D721Med (cell line): ENCODE data around the gene EBI3.
"Not testable (repeated sequence)": the region's sequence is repeated elsewhere in the genome, so short reads cannot be mapped to it uniquely, and the experiment has no call there.

ENCODE experiments used
- DNase-seq: peaks from one replicate; pipeline ENCODE4 v3.0.0; 2011; ENCODE audit warnings: low spot score; ENCODE audit not compliant: insufficient read length
- FAIRE-seq: peaks from 2 replicates; lab custom pipeline; 2011; peaks lifted over from hg19 to GRCh38; lab: Jason Lieb, UNC
- TF ChIP-seq, protein P1 (sequence below): IDR thresholded peaks from 2 replicates; pipeline ENCODE4 v1.5.1; 2012; ENCODE audit warnings: mild to moderate bottlenecking, control low read depth; ENCODE audit not compliant: insufficient read depth; ENCODE audit errors: missing control alignments

The EBI3 gene

DNA sequence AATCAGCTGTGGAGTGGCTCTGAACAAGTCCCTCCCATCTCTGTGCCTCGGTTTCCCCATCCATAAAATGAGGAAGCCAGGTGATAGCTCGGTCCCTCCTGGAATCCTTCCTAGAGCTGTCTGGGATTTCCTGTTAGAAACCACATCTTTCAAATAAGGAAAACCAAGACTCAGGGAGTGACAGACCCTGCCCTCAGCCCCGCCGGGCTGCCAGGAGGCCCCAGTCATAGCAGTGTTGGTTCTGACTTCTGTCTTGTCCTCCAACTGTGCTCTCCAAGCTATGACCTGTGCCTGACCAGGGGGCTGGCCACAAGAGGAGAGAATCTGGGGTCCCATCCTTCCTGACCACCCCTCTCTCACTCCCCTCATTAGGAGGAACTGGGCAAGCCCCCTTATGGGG, 48.7 kb downstream of the EBI3 start:
- FAIRE-seq: no peak
- DNase-seq: no peak
- TF ChIP-seq, protein P1, sequence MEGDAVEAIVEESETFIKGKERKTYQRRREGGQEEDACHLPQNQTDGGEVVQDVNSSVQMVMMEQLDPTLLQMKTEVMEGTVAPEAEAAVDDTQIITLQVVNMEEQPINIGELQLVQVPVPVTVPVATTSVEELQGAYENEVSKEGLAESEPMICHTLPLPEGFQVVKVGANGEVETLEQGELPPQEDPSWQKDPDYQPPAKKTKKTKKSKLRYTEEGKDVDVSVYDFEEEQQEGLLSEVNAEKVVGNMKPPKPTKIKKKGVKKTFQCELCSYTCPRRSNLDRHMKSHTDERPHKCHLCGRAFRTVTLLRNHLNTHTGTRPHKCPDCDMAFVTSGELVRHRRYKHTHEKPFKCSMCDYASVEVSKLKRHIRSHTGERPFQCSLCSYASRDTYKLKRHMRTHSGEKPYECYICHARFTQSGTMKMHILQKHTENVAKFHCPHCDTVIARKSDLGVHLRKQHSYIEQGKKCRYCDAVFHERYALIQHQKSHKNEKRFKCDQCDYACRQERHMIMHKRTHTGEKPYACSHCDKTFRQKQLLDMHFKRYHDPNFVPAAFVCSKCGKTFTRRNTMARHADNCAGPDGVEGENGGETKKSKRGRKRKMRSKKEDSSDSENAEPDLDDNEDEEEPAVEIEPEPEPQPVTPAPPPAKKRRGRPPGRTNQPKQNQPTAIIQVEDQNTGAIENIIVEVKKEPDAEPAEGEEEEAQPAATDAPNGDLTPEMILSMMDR: no peak

DNA sequence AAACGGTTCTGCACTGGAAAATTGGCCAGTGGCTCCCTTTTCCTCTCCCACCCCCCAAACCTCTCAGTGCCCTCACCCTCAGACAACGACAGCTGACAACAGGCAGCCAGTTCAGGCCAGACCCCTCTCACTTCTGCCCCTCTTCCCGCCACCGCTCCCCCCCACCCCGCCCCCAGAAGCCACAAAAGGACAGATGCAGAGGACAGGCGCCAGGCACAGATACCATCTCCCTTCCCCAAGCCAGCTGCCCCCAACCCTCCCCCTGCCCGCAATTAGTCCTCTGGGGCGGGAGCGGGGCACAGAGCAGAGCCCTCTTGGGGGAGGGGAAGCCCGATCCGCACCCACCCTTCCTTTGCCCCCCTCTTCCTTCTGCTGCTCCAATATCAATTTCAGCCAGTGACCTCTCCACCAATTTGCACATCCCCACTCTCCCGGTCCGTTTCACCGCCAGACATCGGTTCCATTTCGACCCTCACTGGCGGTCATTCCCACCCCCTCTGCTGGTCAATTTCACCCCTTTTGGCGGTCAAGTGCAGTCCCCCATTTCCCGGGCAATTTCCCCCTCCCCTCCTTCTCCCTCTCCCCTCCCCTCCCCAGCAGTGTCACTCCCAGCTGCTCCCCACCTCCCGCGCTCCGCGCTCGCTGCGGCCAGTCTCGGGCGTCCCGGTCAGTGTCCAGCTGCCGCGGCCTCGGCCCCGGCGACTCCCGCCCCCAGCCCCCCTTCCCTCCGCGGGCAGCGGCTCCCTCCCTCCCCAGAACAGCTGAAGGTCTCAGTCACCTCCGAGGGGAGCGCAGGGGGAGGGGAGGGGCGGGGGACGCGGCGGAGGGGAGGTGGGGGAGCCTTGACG, 49.3 kb downstream of the EBI3 start, which contains the start of gene SHD:
SHD (plus strand) TSS at position 848 of the 848 bp plus-strand sequence. CDS start 798 bp downstream, outside the sequence.
- no peak for FAIRE-seq
- DNase-seq: no peak
- TF ChIP-seq, protein P1: no peak

- FAIRE-seq: no peak
- DNase-seq: no peak
- TF ChIP-seq, protein P1: no peak
Measured at GRCh38 chr19:4279267-4279529, 49.9 kb downstream of the EBI3 start.

GRCh38 chr19:4279530-4280422, 50.5 kb downstream of the EBI3 start:
- TF ChIP-seq, protein P1: no peak
- FAIRE-seq (no peak), DNase-seq (no peak)

DNA sequence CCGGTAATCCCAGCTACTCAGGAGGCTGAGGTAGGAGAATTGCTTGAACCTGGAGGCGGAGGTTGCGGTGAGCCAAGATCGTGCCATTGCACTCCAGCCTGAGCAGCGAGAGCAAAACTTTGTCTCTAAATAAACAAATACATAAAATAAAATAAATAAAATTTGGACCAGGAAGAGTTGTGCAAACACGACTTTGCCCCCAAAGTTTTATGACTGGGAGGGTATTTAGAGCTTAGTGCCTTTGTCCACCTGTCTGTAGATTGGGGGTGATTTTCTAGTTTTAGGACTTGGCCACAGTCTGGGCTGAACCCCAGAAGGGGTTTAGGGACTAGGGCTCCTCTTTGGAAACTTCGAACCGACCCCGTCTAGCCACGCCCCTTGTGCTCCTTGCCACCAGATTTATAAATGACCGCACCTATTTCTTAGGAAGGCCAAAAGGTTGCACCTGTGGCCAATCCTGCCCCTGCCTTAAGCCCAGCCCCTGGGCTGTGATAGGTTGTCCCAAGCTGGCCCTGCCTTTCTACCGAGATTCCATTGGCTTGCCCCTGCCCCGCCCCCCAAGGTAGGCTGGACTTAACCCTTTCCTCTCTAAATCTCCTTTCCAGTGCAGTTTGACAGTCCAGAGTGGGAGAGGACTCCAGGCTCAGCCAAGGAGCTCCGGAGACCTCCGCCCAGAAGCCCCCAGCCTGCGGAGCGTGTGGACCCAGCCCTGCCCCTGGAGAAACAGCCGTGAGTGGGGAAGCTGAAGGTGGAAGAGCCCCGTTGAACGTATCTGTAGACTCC, 55.0 kb downstream of the EBI3 start:
- DNase-seq: no peak
- FAIRE-seq: no peak
- TF ChIP-seq, protein P1: no peak

DNA sequence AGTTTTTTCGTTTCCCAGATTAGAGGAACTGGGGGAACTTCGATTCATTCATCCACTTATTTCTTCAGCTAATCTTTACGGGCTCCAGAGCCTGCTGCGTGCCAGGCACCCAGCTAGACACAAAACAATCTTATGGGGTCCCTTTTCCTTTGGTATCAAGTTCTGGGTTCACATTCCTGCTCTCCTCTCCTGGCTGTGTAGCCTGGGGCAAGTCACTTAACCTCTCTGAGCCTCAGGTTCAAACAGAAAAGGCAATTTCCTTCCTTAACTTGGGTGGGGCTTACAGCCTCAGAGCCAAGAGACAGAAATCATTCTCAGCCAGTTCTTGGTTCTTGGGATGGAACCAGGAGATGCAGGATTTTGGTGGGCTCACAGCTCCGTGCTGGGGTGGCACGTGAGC, 55.7 kb downstream of the EBI3 start:
- FAIRE-seq (no peak), DNase-seq (no peak)
- TF ChIP-seq, protein P1: no peak

DNA sequence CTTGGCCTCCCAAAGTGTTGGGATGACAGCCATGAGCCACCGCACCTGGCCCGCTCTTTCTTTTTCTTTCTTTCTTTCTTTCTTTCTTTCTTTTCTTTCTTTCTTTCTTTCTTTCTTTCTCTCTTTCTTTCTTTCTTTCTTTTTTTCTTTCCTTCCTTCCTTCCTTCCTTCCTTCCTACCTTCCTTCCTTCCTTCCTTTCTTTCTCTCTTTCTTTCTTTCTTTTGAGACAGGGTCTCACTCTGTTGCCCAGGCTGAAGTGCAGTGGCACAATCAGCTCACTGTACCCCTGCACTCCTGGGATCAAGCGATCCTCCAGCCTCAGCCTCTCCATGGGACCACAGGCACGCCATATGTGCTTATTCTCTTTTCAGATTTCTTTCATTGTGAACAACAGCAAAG, 56.8 kb downstream of the EBI3 start:
- FAIRE-seq: not testable (repeated sequence)

More for the DNA sequence above, 56.8 kb downstream of the EBI3 start:
- not testable (repeated sequence) for DNase-seq
